ENCODE results near the gene STPG3. TPM values are rescaled to one million over a fixed set of nuclear protein-coding genes. Genes with fewer than 3 reads are reported as not detected.

Gene STPG3
- polyA plus RNA-seq, 1 donor (not counting 4 experiments of a cell fraction or from before 2014, with no cell fraction given), result not detected

- FAIRE-seq, result no peak
- no peak overlapping the region for H3K4me3 ChIP-seq (ENCODE audit: control insufficient read depth in 2 of 3, extremely low read depth in 1 of 3, insufficient read depth in 2 of 3, low read depth in 1 of 3, low read length in 3 of 3)
- DNase-seq (ENCODE audit: low read depth, low spot score), result no peak
- TF ChIP-seq EZH2 (IDR thresholded peaks at IDR 0.05; ENCODE audit: low read length), result no peak
- TF ChIP-seq, protein P1, sequence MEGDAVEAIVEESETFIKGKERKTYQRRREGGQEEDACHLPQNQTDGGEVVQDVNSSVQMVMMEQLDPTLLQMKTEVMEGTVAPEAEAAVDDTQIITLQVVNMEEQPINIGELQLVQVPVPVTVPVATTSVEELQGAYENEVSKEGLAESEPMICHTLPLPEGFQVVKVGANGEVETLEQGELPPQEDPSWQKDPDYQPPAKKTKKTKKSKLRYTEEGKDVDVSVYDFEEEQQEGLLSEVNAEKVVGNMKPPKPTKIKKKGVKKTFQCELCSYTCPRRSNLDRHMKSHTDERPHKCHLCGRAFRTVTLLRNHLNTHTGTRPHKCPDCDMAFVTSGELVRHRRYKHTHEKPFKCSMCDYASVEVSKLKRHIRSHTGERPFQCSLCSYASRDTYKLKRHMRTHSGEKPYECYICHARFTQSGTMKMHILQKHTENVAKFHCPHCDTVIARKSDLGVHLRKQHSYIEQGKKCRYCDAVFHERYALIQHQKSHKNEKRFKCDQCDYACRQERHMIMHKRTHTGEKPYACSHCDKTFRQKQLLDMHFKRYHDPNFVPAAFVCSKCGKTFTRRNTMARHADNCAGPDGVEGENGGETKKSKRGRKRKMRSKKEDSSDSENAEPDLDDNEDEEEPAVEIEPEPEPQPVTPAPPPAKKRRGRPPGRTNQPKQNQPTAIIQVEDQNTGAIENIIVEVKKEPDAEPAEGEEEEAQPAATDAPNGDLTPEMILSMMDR (optimal IDR thresholded peaks at IDR 0.05 in 1 of 3, IDR thresholded peaks at IDR 0.05 in 1 of 3, conservative IDR thresholded peaks at IDR 0.05 in 1 of 3; ENCODE audit: extremely low read depth in 1 of 3, insufficient read depth in 2 of 3, low read length in 3 of 3), result no peak
- peaks cover 15% of the 10 kb centered on the region for H4K20me1 ChIP-seq (ENCODE audit: control insufficient read depth, extremely low read depth, insufficient read depth, low read length)
- dilution Hi-C loops (cut with MboI; ENCODE audit: extremely low pct_ligation_motif_present, low sequenced_read_pairs), result no loop called here
- peaks cover 3 to 12% of the 10 kb centered on the region in 2 experiments for H3K36me3 ChIP-seq (ENCODE audit: control insufficient read depth in 2 of 2, extremely low read depth in 1 of 2, insufficient read depth in 2 of 2, low read length in 2 of 2)
- peaks cover 3% of the 10 kb centered on the region for H3K9me1 ChIP-seq (ENCODE audit: control insufficient read depth, extremely low read depth, insufficient read depth, low read length)
- H3K9ac ChIP-seq (ENCODE audit: control insufficient read depth, extremely low read depth, insufficient read depth, low read length), result no peak overlapping the region
- H3K9me3 ChIP-seq (ENCODE audit: control insufficient read depth, low read depth, low read length), result no peaks in the 10 kb centered on the region
- no peak overlapping the region for H3K4me2 ChIP-seq (ENCODE audit: control insufficient read depth, extremely low read depth, insufficient read depth, low read depth, low read length)
- no peak overlapping the region for H2AFZ ChIP-seq (ENCODE audit: control insufficient read depth, low read length)
- H3K79me2 ChIP-seq (ENCODE audit: control insufficient read depth, insufficient read depth, low read length), result peaks cover 11% of the 10 kb centered on the region
- H3K27me3 ChIP-seq (ENCODE audit: control insufficient read depth, extremely low read depth, insufficient read depth, low read length), result no peaks in the 10 kb centered on the region
- peaks cover 25% of the 10 kb centered on the region for H3K4me1 ChIP-seq (ENCODE audit: control insufficient read depth, extremely low read depth, insufficient read depth, low read length)
- no peak overlapping the region for H3K27ac ChIP-seq (ENCODE audit: control insufficient read depth, insufficient read depth, low read length)
Measured at GRCh38 chr9:137247916-137248175, 3.2 kb upstream of the STPG3 start.

GRCh38 chr9:137250329-137251193 is 525 bp upstream of the STPG3 start:
- H3K9me3 ChIP-seq (ENCODE audit: control insufficient read depth, low read depth, low read length), result no peaks in the 10 kb centered on the region
- H2AFZ ChIP-seq (ENCODE audit: control insufficient read depth, low read length), result no peak overlapping the region
- H3K27me3 ChIP-seq (ENCODE audit: control insufficient read depth, extremely low read depth, insufficient read depth, low read length), result no peaks in the 10 kb centered on the region
- TF ChIP-seq EZH2 (IDR thresholded peaks at IDR 0.05; ENCODE audit: low read length), result no peak
- TF ChIP-seq, protein P1 (optimal IDR thresholded peaks at IDR 0.05 in 1 of 3, IDR thresholded peaks at IDR 0.05 in 1 of 3, conservative IDR thresholded peaks at IDR 0.05 in 1 of 3; ENCODE audit: extremely low read depth in 1 of 3, insufficient read depth in 2 of 3, low read length in 3 of 3), result no peak
- H3K4me3 ChIP-seq (ENCODE audit: control insufficient read depth in 2 of 3, extremely low read depth in 1 of 3, insufficient read depth in 2 of 3, low read depth in 1 of 3, low read length in 3 of 3), result no peak overlapping the region
- DNase-seq (ENCODE audit: low read depth, low spot score), result no peak
- H3K4me2 ChIP-seq (ENCODE audit: control insufficient read depth, extremely low read depth, insufficient read depth, low read depth, low read length), result no peak overlapping the region
- H3K36me3 ChIP-seq (ENCODE audit: control insufficient read depth in 2 of 2, extremely low read depth in 1 of 2, insufficient read depth in 2 of 2, low read length in 2 of 2), result no peaks in the 10 kb centered on the region
- dilution Hi-C loops (cut with MboI; ENCODE audit: extremely low pct_ligation_motif_present, low sequenced_read_pairs), result no loop called here
- no peaks in the 10 kb centered on the region for H4K20me1 ChIP-seq (ENCODE audit: control insufficient read depth, extremely low read depth, insufficient read depth, low read length)
- no peak for FAIRE-seq
- peaks cover 3% of the 10 kb centered on the region for H3K79me2 ChIP-seq (ENCODE audit: control insufficient read depth, insufficient read depth, low read length)
- no peak overlapping the region for H3K27ac ChIP-seq (ENCODE audit: control insufficient read depth, insufficient read depth, low read length)
- no peak overlapping the region for H3K9ac ChIP-seq (ENCODE audit: control insufficient read depth, extremely low read depth, insufficient read depth, low read length)
- no peaks in the 10 kb centered on the region for H3K9me1 ChIP-seq (ENCODE audit: control insufficient read depth, extremely low read depth, insufficient read depth, low read length)
- peaks cover 5% of the 10 kb centered on the region for H3K4me1 ChIP-seq (ENCODE audit: control insufficient read depth, extremely low read depth, insufficient read depth, low read length)
